Suprapubic skin (tissue), 4 donors: ENCODE results near the gene CCDC7.

Source experiments
- EP300 ChIP-seq: sonication (generic); formaldehyde crosslinking; IDR thresholded peaks from one replicate; pipeline ENCODE4 v1.6.1; 2017; ENCODE audit warnings: antibody characterized with exemption
- POLR2A ChIP-seq, 2 donors: fragments of 450-650 bp; IDR thresholded peaks; one replicate each; pipeline ENCODE4 v1.6.1; 2017; ENCODE audit warnings: antibody characterized with exemption in 2 of 2, mild to moderate bottlenecking in 2 of 2, moderate library complexity in 2 of 2
- POLR2AphosphoS5 ChIP-seq, 3 donors: sonication (generic); formaldehyde crosslinking; IDR thresholded peaks; one replicate each; pipeline ENCODE4 v1.6.1; 2017; ENCODE audit warnings: antibody characterized with exemption in 3 of 3
- TF ChIP-seq, protein P1 (sequence below), 2 donors: fragments of 200-600 bp in 1 of 2; fragments of 450-650 bp in 1 of 2; sonication (generic) in 1 of 2; IDR thresholded peaks; one replicate each; pipeline ENCODE4 v1.5.1; 2016 to 2019; ENCODE audit warnings: antibody characterized with exemption in 2 of 2, mild to moderate bottlenecking in 1 of 2, moderate library complexity in 1 of 2

DNA sequence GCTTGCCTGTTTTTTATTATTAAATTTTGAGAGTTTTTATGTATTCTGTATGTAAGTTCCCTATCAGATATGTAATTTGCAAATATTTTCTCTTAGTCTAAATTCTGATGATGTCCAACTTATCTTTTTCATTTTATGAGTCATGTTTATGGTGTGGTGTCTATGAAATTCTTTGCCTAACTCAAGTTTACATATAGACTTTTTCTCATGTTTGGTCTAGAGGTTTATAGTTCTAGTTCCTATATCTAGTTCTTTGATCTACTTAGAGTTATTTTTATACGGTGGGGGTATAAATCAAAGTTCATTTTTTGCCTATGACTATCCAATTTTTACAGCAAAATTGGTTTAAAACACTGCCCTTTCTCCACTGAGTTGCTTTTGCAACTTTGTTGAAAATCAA lies 26.3 kb upstream of the CCDC7 start:
- TF ChIP-seq EP300 (no peak), POLR2A (IDR thresholded peaks at IDR 0.05) (no peak), POLR2AphosphoS5 (IDR thresholded peaks at IDR 0.05) (no peak)
- TF ChIP-seq, protein P1, sequence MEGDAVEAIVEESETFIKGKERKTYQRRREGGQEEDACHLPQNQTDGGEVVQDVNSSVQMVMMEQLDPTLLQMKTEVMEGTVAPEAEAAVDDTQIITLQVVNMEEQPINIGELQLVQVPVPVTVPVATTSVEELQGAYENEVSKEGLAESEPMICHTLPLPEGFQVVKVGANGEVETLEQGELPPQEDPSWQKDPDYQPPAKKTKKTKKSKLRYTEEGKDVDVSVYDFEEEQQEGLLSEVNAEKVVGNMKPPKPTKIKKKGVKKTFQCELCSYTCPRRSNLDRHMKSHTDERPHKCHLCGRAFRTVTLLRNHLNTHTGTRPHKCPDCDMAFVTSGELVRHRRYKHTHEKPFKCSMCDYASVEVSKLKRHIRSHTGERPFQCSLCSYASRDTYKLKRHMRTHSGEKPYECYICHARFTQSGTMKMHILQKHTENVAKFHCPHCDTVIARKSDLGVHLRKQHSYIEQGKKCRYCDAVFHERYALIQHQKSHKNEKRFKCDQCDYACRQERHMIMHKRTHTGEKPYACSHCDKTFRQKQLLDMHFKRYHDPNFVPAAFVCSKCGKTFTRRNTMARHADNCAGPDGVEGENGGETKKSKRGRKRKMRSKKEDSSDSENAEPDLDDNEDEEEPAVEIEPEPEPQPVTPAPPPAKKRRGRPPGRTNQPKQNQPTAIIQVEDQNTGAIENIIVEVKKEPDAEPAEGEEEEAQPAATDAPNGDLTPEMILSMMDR (IDR thresholded peaks at IDR 0.05), result no peak
